SK-N-SH treated with all-trans-retinoic acid at 6 μM for 48 hours (cell line): ENCODE data around the gene SLC24A4.

Experiments used
- ATAC-seq: fragments of 200-7000 bp; cut with Tn5 transposase; 3 replicates; pipeline ENCODE4 v1.9.1; 2020; ENCODE audit warnings: mild to moderate bottlenecking, moderate library complexity
- ARNTL ChIP-seq: fragments of 450-650 bp; formaldehyde crosslinking; IDR thresholded peaks from 2 replicates; pipeline ENCODE4 v1.5.0; 2020; ENCODE audit warnings: low read depth, mild to moderate bottlenecking, moderate library complexity, borderline replicate concordance
- BACH2 ChIP-seq: fragments of 250-450 bp; sonication (Bioruptor Pico); IDR thresholded peaks from 2 replicates; pipeline ENCODE4 v1.9.0; 2021; ENCODE audit warnings: mild to moderate bottlenecking, borderline replicate concordance
- CREB5 ChIP-seq: fragments of 250-450 bp; sonication (Bioruptor Pico); IDR thresholded peaks from 2 replicates; pipeline ENCODE4 v1.5.1; 2020; ENCODE audit warnings: low read depth, mild to moderate bottlenecking, moderate library complexity
- CSDC2 ChIP-seq: fragments of 250-450 bp; sonication (Bioruptor Pico); IDR thresholded peaks from 2 replicates; pipeline ENCODE4 v1.5.0; 2020; ENCODE audit warnings: mild to moderate bottlenecking, moderate library complexity
- CSRNP3 ChIP-seq: fragments of 250-450 bp; sonication (Bioruptor Pico); IDR thresholded peaks from 2 replicates; pipeline ENCODE4 v1.5.1; 2021; ENCODE audit warnings: mild to moderate bottlenecking, moderate library complexity
- ESRRG ChIP-seq: fragments of 250-450 bp; sonication (Bioruptor Pico); IDR thresholded peaks from 2 replicates; pipeline ENCODE4 v1.6.1; 2021; ENCODE audit warnings: mild to moderate bottlenecking
- ISL1 ChIP-seq: fragments of 250-450 bp; sonication (Bioruptor Pico); IDR thresholded peaks from 2 replicates; pipeline ENCODE4 v2.1.2; 2022; ENCODE audit warnings: mild to moderate bottlenecking, moderate library complexity
- OSR1 ChIP-seq: fragments of 250-450 bp; sonication (Bioruptor Pico); IDR thresholded peaks from 2 replicates; pipeline ENCODE4 v1.8.0; 2022; ENCODE audit warnings: moderate library complexity, mild to moderate bottlenecking, inconsistent platforms
- POU6F1 ChIP-seq: fragments of 250-450 bp; sonication (Bioruptor Pico); IDR thresholded peaks from 2 replicates; pipeline ENCODE4 v1.8.0; 2021; ENCODE audit warnings: low read depth, mild to moderate bottlenecking, moderate library complexity, borderline replicate concordance
- PPARA ChIP-seq: fragments of 250-450 bp; sonication (Bioruptor Pico); IDR thresholded peaks from 2 replicates; pipeline ENCODE4 v1.5.0; 2020; ENCODE audit warnings: mild to moderate bottlenecking, borderline replicate concordance
- RARB ChIP-seq: fragments of 250-450 bp; sonication (Bioruptor Pico); IDR thresholded peaks from 2 replicates; pipeline ENCODE4 v1.8.0; 2021; ENCODE audit warnings: mild to moderate bottlenecking, moderate library complexity
- SNAI2 ChIP-seq: fragments of 250-450 bp; sonication (Bioruptor Pico); IDR thresholded peaks from 2 replicates; pipeline ENCODE4 v1.5.0; 2020; ENCODE audit warnings: mild to moderate bottlenecking, moderate library complexity
- TCF4 ChIP-seq: fragments of 250-450 bp; sonication (Bioruptor Pico); IDR thresholded peaks from 2 replicates; pipeline ENCODE4 v1.8.0; 2021; ENCODE audit warnings: mild to moderate bottlenecking, moderate library complexity, borderline replicate concordance
- TOX ChIP-seq: fragments of 250-450 bp; sonication (Bioruptor Pico); IDR thresholded peaks from 2 replicates; pipeline ENCODE4 v1.8.0; 2021; ENCODE audit warnings: mild to moderate bottlenecking, moderate library complexity, borderline replicate concordance
- TSHZ2 ChIP-seq: fragments of 250-450 bp; sonication (Bioruptor Pico); IDR thresholded peaks from 2 replicates; pipeline ENCODE4 v1.5.0; 2020; ENCODE audit warnings: mild to moderate bottlenecking, moderate library complexity
- ZC3H10 ChIP-seq: fragments of 250-450 bp; sonication (Bioruptor Pico); IDR thresholded peaks from 2 replicates; pipeline ENCODE4 v1.5.1; 2021; ENCODE audit warnings: mild to moderate bottlenecking, moderate library complexity
- ZFP3 ChIP-seq: fragments of 250-450 bp; sonication (Bioruptor Pico); IDR thresholded peaks from 2 replicates; pipeline ENCODE4 v1.5.0; 2020; ENCODE audit warnings: mild to moderate bottlenecking, moderate library complexity
- ZFP30 ChIP-seq: fragments of 450-650 bp; formaldehyde crosslinking; IDR thresholded peaks from 2 replicates; pipeline ENCODE4 v1.5.0; 2022; ENCODE audit warnings: mild to moderate bottlenecking, moderate library complexity
- ZNF565 ChIP-seq: fragments of 450-650 bp; formaldehyde crosslinking; conservative IDR thresholded peaks from 2 replicates; pipeline ENCODE4 v1.5.0; 2020; ENCODE audit warnings: low read depth, mild to moderate bottlenecking, moderate library complexity
- ZNF70 ChIP-seq: fragments of 450-650 bp; formaldehyde crosslinking; IDR thresholded peaks from 2 replicates; pipeline ENCODE4 v1.5.0; 2020; ENCODE audit warnings: mild to moderate bottlenecking, moderate library complexity
- ZNF8 ChIP-seq: fragments of 450-650 bp; formaldehyde crosslinking; IDR thresholded peaks from 2 replicates; pipeline ENCODE4 v1.5.0; 2020; ENCODE audit warnings: mild to moderate bottlenecking, moderate library complexity

Gene SLC24A4

GRCh38 chr14:92433407-92433806 is 110.4 kb downstream of the SLC24A4 start:
- ATAC-seq, result no peak
- no peak for TF ChIP-seq ZNF565 (CRISPR knock-in tag)
- no peak for TF ChIP-seq SNAI2
- TF ChIP-seq ZNF8 (CRISPR knock-in tag), result no peak
- TF ChIP-seq ISL1, result no peak
- TF ChIP-seq ESRRG (CRISPR knock-in tag), result no peak
- no peak for TF ChIP-seq ZFP3 (CRISPR knock-in tag)
- TF ChIP-seq ZFP30, result no peak
- no peak for TF ChIP-seq RARB
- TF ChIP-seq POU6F1 (CRISPR knock-in tag), result no peak
- no peak for TF ChIP-seq TCF4 (CRISPR knock-in tag)
- TF ChIP-seq OSR1 (CRISPR knock-in tag), result no peak
- TF ChIP-seq ARNTL (CRISPR knock-in tag), result no peak
- TF ChIP-seq BACH2 (CRISPR knock-in tag), result no peak
- TF ChIP-seq PPARA (CRISPR knock-in tag), result no peak

- TF ChIP-seq TOX (CRISPR knock-in tag), result no peak
- ATAC-seq, result no peak
Measured at GRCh38 chr14:92435154-92435553, 112.2 kb downstream of the SLC24A4 start.

- TF ChIP-seq CSRNP3 (CRISPR knock-in tag) (no peak), PPARA (CRISPR knock-in tag) (no peak), CREB5 (CRISPR knock-in tag) (no peak), ZFP30 (no peak), POU6F1 (CRISPR knock-in tag) (no peak), CSDC2 (CRISPR knock-in tag) (no peak), ESRRG (CRISPR knock-in tag) (no peak)
- no peak for ATAC-seq
Measured at GRCh38 chr14:92436115-92436776, 113.3 kb downstream of the SLC24A4 start.

GRCh38 chr14:92437309-92437708 is 114.3 kb downstream of the SLC24A4 start:
- no peak for TF ChIP-seq BACH2 (CRISPR knock-in tag)
- TF ChIP-seq ESRRG (CRISPR knock-in tag), result no peak
- no peak for TF ChIP-seq RARB
- TF ChIP-seq ZNF70 (CRISPR knock-in tag), result no peak
- no peak for TF ChIP-seq ARNTL (CRISPR knock-in tag)
- no peak for TF ChIP-seq ZC3H10
- TF ChIP-seq TCF4 (CRISPR knock-in tag), result no peak
- TF ChIP-seq ZFP3 (CRISPR knock-in tag), result no peak
- no peak for ATAC-seq

- no peak for ATAC-seq
- TF ChIP-seq ZC3H10 (no peak), ZFP3 (CRISPR knock-in tag) (no peak), ZNF565 (CRISPR knock-in tag) (no peak), CREB5 (CRISPR knock-in tag) (no peak), CSDC2 (CRISPR knock-in tag) (no peak), BACH2 (CRISPR knock-in tag) (no peak), ESRRG (CRISPR knock-in tag) (no peak), TSHZ2 (CRISPR knock-in tag) (no peak), RARB (no peak), OSR1 (CRISPR knock-in tag) (no peak), ZFP30 (no peak), ZNF8 (CRISPR knock-in tag) (no peak), SNAI2 (no peak), PPARA (CRISPR knock-in tag) (no peak), ISL1 (no peak)
Measured at GRCh38 chr14:92437729-92438285, 114.8 kb downstream of the SLC24A4 start.
